KMS-11 (cell line): ENCODE measurements around the gene SERINC1.
"Not testable (repeated sequence)": the region's sequence is repeated elsewhere in the genome, so short reads cannot be mapped to it uniquely, and the experiment has no call there.

Source experiments
- H2AFZ ChIP-seq: fragments of 200-600 bp; sonication (generic); 2 replicates; pipeline ENCODE4 v1.6.1; 2016; ENCODE audit warnings: antibody characterized with exemption, mixed run types, low read depth
- H3K27ac ChIP-seq: fragments of 200-600 bp; sonication (generic); 2 replicates; pipeline ENCODE4 v1.6.1; 2016; ENCODE audit warnings: mild to moderate bottlenecking, mixed run types
- H3K27me3 ChIP-seq: fragments of 200-600 bp; sonication (generic); 2 replicates; pipeline ENCODE4 v1.6.1; 2017; ENCODE audit warnings: mild to moderate bottlenecking, low read depth, mixed run types, moderate library complexity; ENCODE audit not compliant: insufficient read depth
- H3K36me3 ChIP-seq: fragments of 200-600 bp; sonication (generic); 2 replicates; pipeline ENCODE4 v1.6.1; 2017; ENCODE audit warnings: mild to moderate bottlenecking, mixed run types; ENCODE audit not compliant: insufficient read depth
- H3K4me1 ChIP-seq: fragments of 200-600 bp; sonication (generic); 2 replicates; pipeline ENCODE4 v1.6.1; 2016; ENCODE audit warnings: mild to moderate bottlenecking, low read depth, mixed run types; ENCODE audit not compliant: poor library complexity, severe bottlenecking
- H3K4me2 ChIP-seq: fragments of 200-600 bp; sonication (generic); 2 replicates; pipeline ENCODE4 v1.7.0; 2016; ENCODE audit warnings: mild to moderate bottlenecking, mixed run types
- H3K4me3 ChIP-seq: fragments of 200-600 bp; sonication (generic); IDR thresholded peaks from 2 replicates; pipeline ENCODE4 v1.6.1; 2017; ENCODE audit warnings: low read depth, low read length, mixed read lengths; ENCODE audit not compliant: insufficient read depth
- H3K79me2 ChIP-seq: fragments of 200-600 bp; sonication (generic); 2 replicates; pipeline ENCODE4 v1.6.1; 2016; ENCODE audit warnings: low read depth, mixed run types; ENCODE audit not compliant: insufficient read depth
- H3K9ac ChIP-seq: fragments of 200-600 bp; sonication (generic); 2 replicates; pipeline ENCODE4 v1.6.1; 2016; ENCODE audit warnings: mild to moderate bottlenecking, mixed run types
- H4K20me1 ChIP-seq: fragments of 200-600 bp; sonication (generic); 2 replicates; pipeline ENCODE4 v1.6.1; 2016; ENCODE audit warnings: mild to moderate bottlenecking, mixed run types; ENCODE audit not compliant: insufficient read depth
- CTCF ChIP-seq: fragments of 200-600 bp; sonication (generic); conservative IDR thresholded peaks from 2 replicates; pipeline ENCODE4 v1.6.1; 2017; ENCODE audit warnings: low read depth, mild to moderate bottlenecking, antibody characterized with exemption, low read length, moderate library complexity, mixed read lengths

Gene SERINC1

GRCh38 chr6:122459240-122459639 is 12.4 kb downstream of the SERINC1 start:
- H3K79me2 ChIP-seq, result peaks cover 45% of the 10 kb centered on the region
- no peak overlapping the region for H3K27ac ChIP-seq
- H3K27me3 ChIP-seq, result no peaks in the 10 kb centered on the region
- no peaks in the 10 kb centered on the region for H3K4me1 ChIP-seq
- no peaks in the 10 kb centered on the region for H3K36me3 ChIP-seq
- H2AFZ ChIP-seq, result no peak overlapping the region
- no peak for TF ChIP-seq CTCF
- no peak overlapping the region for H3K4me3 ChIP-seq
- no peak overlapping the region for H3K4me2 ChIP-seq
- H4K20me1 ChIP-seq, result no peaks in the 10 kb centered on the region
- no peak overlapping the region for H3K9ac ChIP-seq

DNA sequence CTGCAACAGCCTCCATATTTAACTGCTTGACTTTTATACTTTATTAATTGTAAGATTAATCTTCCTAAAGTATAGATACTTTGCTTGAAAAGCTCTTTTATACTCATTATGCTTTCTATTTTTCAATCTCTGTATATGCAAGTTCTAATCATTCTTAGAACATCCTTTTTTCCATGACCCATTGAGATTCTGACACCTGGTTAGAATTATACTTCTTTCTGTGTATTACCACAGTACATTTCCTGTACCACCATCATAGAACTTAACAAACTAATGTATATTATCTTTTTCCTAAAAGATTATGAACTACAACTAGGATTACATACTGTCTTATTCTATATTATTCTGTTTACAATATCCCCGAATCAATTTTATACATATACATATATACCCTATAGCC is 13.5 kb downstream of the SERINC1 start:
- no peak for TF ChIP-seq CTCF
- no peak overlapping the region for H3K4me2 ChIP-seq
- H4K20me1 ChIP-seq, result no peaks in the 10 kb centered on the region
- H2AFZ ChIP-seq, result no peak overlapping the region
- no peak overlapping the region for H3K4me3 ChIP-seq
- H3K27ac ChIP-seq, result no peak overlapping the region
- H3K27me3 ChIP-seq, result no peaks in the 10 kb centered on the region
- no peak overlapping the region for H3K9ac ChIP-seq
- H3K36me3 ChIP-seq, result no peaks in the 10 kb centered on the region
- H3K79me2 ChIP-seq, result peaks cover 37% of the 10 kb centered on the region
- no peaks in the 10 kb centered on the region for H3K4me1 ChIP-seq

GRCh38 chr6:122455116-122455515 is 16.5 kb downstream of the SERINC1 start:
- not testable (repeated sequence) for H3K27ac ChIP-seq, H3K4me1 ChIP-seq, H3K27me3 ChIP-seq, H3K4me2 ChIP-seq, H3K9ac ChIP-seq, H4K20me1 ChIP-seq, H2AFZ ChIP-seq, H3K4me3 ChIP-seq, H3K36me3 ChIP-seq
- peaks cover 13% of the 10 kb centered on the region for H3K79me2 ChIP-seq

DNA sequence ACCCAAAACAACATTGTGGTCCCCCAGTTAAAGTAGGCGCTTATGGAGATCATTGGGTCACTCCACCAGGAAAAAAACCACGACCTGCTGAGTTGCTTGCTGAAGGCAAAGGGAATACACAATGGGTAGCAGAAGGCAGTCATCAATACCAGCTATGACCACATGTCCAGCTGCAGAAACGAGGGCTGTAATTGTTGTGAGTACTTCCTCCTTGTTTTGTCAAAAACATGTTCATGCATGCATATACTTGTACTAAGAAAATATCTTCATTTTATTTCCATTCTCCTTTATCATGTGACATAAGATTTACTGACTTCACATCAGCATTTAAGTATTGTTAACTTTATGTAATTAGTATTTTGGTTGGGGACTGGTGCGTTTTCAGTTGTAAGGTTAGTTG is 16.9 kb downstream of the SERINC1 start:
- Histone ChIP-seq H3K4me3 (no peak overlapping the region), H4K20me1 (no peaks in the 10 kb centered on the region), H3K4me2 (no peak overlapping the region), H2AFZ (no peak overlapping the region), H3K79me2 (peaks cover 9% of the 10 kb centered on the region), H3K36me3 (no peaks in the 10 kb centered on the region), H3K27me3 (no peaks in the 10 kb centered on the region), H3K27ac (no peak overlapping the region), H3K4me1 (no peaks in the 10 kb centered on the region), H3K9ac (no peak overlapping the region)
- TF ChIP-seq CTCF, result no peak

- no peak for TF ChIP-seq CTCF
- H3K4me3 ChIP-seq, result no peak overlapping the region
- H3K4me2 ChIP-seq, result no peak overlapping the region
- H3K27me3 ChIP-seq, result no peaks in the 10 kb centered on the region
- no peak overlapping the region for H2AFZ ChIP-seq
- no peaks in the 10 kb centered on the region for H3K79me2 ChIP-seq
- H3K36me3 ChIP-seq, result no peaks in the 10 kb centered on the region
- no peak overlapping the region for H3K9ac ChIP-seq
- H3K4me1 ChIP-seq, result no peaks in the 10 kb centered on the region
- H4K20me1 ChIP-seq, result no peaks in the 10 kb centered on the region
- no peak overlapping the region for H3K27ac ChIP-seq
Observed at GRCh38 chr6:122452509-122452908, 19.1 kb downstream of the SERINC1 start.
